A549 (cell line): ENCODE measurements around the gene PROB1.

Source experiments
- CTCF ChIP-seq: fragments of >200 bp; sonication (Bioruptor Twin); formaldehyde crosslinking; IDR thresholded peaks from 3 replicates; pipeline ENCODE4 v1.5.1; 2016
- RAD21 ChIP-seq, 2 experiments: fragments of >200 bp in 1 of 2; sonication (Bioruptor Twin) in 1 of 2; formaldehyde crosslinking in 1 of 2; IDR thresholded peaks in 1 of 2; conservative IDR thresholded peaks in 1 of 2; 2 replicates in 1 of 2; 3 replicates in 1 of 2; pipeline ENCODE4 v1.6.1; 2012 to 2018; ENCODE audit warnings: inconsistent platforms in 1 of 2
- REST ChIP-seq: fragments of 200-600 bp; sonication (generic); IDR thresholded peaks from 2 replicates; pipeline ENCODE4 v1.6.1; 2016; ENCODE audit warnings: antibody characterized with exemption, mild to moderate bottlenecking, moderate library complexity
- TF ChIP-seq, protein P1 (sequence below): IDR thresholded peaks from 2 replicates; pipeline ENCODE4 v1.6.1; 2012

GRCh38 chr5:139422307-139422893 lies 27.5 kb upstream of the PROB1 start:
- TF ChIP-seq CTCF (peak; percentile 95), REST (no peak), RAD21 (conservative IDR thresholded peaks at IDR 0.05 in 1 of 2, IDR thresholded peaks at IDR 0.05 in 1 of 2) (peak; percentile 92 to 97)
- TF ChIP-seq, protein P1, sequence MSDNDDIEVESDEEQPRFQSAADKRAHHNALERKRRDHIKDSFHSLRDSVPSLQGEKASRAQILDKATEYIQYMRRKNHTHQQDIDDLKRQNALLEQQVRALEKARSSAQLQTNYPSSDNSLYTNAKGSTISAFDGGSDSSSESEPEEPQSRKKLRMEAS: no peak
